D721Med (cell line): ENCODE measurements around the gene PTGER1.
A peak's percentile ranks its signal among the peaks of the same experiment; 100 is the strongest.

ENCODE experiments used
- DNase-seq: peaks from one replicate; pipeline ENCODE4 v3.0.0; 2011; ENCODE audit warnings: low spot score; ENCODE audit not compliant: insufficient read length
- FAIRE-seq: peaks from 2 replicates; lab custom pipeline; 2011; peaks lifted over from hg19 to GRCh38; lab: Jason Lieb, UNC
- TF ChIP-seq, protein P1 (sequence below): IDR thresholded peaks from 2 replicates; pipeline ENCODE4 v1.5.1; 2012; ENCODE audit warnings: mild to moderate bottlenecking, control low read depth; ENCODE audit not compliant: insufficient read depth; ENCODE audit errors: missing control alignments

Gene PTGER1

GRCh38 chr19:14492756-14493337 is 17.7 kb upstream of the PTGER1 start:
- FAIRE-seq = no peak
- TF ChIP-seq, protein P1, sequence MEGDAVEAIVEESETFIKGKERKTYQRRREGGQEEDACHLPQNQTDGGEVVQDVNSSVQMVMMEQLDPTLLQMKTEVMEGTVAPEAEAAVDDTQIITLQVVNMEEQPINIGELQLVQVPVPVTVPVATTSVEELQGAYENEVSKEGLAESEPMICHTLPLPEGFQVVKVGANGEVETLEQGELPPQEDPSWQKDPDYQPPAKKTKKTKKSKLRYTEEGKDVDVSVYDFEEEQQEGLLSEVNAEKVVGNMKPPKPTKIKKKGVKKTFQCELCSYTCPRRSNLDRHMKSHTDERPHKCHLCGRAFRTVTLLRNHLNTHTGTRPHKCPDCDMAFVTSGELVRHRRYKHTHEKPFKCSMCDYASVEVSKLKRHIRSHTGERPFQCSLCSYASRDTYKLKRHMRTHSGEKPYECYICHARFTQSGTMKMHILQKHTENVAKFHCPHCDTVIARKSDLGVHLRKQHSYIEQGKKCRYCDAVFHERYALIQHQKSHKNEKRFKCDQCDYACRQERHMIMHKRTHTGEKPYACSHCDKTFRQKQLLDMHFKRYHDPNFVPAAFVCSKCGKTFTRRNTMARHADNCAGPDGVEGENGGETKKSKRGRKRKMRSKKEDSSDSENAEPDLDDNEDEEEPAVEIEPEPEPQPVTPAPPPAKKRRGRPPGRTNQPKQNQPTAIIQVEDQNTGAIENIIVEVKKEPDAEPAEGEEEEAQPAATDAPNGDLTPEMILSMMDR = no peak
- DNase-seq = no peak

DNA sequence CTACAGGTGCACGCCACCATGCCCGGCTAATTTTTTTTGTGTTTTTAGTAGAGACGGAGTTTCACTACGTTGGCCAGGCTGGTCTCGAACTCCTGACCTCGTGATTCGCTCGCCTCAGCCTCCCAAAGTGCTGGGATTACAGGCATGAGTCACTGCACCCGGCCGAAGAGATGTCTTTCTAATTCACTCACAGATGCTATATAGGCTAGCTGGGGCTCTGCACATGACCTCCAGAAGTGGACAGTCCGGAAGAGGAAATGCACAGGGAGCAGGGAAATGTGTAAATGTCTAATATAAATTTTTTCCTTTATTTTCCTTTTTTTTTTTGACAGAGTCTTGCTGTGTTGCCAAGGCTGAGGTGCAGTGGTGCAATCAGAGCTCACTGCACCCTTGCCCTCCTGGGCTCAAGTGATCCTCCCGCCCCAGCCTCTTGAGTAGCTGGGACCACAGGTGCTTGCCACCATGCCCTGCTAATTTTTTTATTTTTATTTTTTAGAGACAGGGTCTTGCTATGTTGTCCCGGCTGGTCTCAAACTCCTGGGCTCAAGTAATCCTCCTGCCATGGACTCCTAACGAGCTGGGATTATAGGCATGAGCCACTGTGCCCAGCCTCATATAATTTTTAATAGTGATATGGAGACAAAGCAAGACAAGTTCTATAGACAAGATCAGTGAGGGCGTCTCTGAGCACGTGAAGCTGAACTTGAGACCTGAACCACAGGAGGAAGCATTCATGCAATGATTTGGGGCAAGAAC is 12.4 kb upstream of the PTGER1 start:
- TF ChIP-seq, protein P1 = no peak
- no peak for FAIRE-seq
- no peak for DNase-seq

DNA sequence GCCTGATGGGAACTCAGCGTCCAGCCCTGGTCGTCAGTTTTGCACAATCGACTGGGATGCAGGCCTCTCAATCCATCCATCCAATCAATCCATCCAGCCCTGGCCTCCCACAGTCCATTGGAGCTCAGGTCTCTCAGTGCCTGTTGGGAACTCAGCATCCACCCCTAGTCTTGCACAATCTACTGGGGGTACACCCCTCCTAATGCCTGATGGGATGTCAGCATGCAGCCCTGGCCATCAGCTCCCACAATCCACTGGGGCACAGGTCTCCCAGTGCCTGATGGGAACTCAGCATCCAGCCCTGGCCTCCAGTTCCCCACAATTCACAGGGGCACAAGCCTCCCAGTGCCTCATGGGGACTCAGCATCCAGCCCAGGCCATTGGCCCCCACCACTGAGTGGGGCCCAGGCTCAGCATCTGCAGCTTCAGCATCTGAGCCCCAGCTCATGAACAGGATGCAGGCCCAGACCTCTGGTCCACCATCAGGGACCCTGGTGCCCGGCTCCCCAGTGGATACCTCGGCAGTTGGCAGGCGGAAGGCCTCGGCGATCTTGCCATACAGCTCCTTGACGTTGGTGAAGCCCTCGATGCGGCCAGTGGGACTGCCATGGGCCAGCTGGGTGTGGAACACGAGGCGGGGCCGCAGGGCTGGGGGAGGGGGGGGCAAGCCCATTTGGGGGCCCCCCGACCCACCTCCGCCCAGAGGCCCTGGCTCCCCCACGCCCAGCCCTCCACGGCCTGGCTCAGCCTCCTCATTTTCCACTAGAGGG is 7.2 kb upstream of the PTGER1 start:
- DNase-seq = no peak
- no peak for FAIRE-seq
- TF ChIP-seq, protein P1 = no peak

DNA sequence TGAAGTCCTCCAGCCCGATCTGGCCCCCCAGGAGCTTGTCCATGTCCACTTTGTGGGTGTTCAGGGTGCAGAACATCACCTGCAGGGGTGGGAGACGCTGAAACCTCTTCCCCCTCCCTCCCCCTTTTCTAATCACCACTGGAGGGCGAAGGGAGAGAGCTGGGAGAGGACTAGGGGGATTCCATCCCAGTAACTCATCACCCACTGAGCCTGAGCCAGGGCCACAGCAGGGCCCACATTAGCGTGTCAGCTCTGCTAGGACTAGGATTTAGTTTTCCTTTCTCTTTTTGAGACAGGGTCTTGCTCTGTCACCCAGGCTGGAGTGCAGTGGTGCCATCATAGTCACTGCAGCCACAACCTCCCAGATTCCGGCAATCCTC is 5.5 kb upstream of the PTGER1 start:
- DNase-seq = no peak
- TF ChIP-seq, protein P1 = no peak

DNA sequence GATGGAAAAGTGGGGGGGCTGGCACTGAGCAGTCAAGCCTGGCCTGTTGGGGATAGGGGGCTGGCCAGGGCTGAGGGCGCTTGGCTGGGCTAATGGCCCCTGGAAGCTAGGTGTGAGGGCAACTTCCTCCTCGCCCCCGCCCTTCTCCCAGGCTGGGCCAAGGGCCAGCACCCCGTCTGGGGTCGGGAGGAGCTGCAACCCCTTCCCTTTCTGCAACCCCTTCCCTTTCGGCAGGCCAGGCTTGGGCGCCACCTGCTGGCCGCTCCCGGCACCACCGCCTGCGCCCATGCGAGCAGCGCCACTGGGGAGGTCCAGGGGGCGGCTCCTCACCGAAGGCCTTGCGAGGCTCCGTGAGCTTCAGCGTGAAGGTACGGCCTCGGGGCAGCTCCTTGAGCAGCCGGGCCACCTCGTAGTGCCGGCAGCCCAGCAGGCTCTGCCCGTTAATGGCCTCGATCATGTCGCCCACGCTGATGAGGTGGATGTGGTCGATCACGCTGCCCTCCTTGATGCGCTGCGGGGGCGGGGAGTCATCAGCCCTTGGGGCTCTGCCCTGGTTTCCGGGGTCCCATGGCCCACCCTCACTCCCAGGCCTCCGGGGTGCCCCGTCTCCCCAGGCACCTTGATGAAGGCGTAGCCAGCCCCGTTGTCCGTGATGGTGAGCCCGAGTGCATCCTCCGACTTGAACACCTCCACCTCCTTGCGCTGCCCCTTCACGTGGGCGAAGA is 5.0 kb upstream of the PTGER1 start:
- peak; percentile 92 for DNase-seq
- TF ChIP-seq, protein P1 = peak; percentile 71
- FAIRE-seq = no peak

More for the DNA sequence above, 5.5 kb upstream of the PTGER1 start:
- FAIRE-seq = no peak

DNA sequence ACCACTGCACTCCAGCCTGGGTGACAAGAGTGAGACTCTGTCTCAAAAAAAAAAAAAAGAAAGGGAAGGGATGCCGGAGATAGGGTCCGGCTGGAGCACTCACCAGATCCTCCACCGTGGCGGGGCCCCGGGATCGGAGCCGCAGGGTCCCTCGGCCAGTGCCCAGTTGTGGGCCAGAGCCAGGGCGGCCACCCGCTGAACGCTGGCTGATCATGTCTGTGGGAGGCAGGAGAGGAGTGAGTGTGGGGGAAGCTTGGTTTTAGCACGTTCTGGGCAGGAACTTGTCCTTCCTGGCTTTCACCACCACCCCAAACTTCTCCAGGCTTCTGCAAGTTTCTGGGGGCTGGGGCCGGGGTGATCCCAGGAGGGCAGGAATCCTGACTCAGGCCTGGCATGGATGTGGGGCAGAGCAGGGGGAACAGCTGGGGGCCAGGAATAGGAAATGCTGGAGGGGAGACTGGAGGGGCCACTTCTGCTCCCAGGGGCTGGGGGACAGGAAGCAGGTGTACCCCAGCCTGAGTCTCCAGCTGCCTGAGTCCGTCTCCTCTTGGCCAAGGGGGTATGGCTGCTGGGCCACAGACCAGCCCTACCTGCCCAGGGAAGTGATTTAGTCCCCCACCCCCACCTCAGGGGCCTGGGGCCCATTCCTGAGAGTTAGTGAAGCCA is 4.3 kb upstream of the PTGER1 start:
- DNase-seq = no peak
- TF ChIP-seq, protein P1 = no peak
- FAIRE-seq = no peak
